HepG2 (cell line): ENCODE data around the gene ATP6V1G2. TPM values are rescaled to one million over a fixed set of nuclear protein-coding genes. Genes with fewer than 3 reads are reported as not detected.
A peak's percentile ranks its signal among the peaks of the same experiment; 100 is the strongest.

Experiments used
- AKAP8 ChIP-seq: sonication (generic); formaldehyde crosslinking; IDR thresholded peaks from 2 replicates; pipeline ENCODE4 v1.5.1; 2020; ENCODE audit warnings: mild to moderate bottlenecking, missing genetic modification reagents
- CCDC6 ChIP-seq: sonication (generic); formaldehyde crosslinking; IDR thresholded peaks from 2 replicates; pipeline ENCODE4 v1.8.1; 2022; ENCODE audit warnings: mild to moderate bottlenecking, missing genetic modification reagents, moderate library complexity
- MEIS1 ChIP-seq: sonication (generic); formaldehyde crosslinking; IDR thresholded peaks from 2 replicates; pipeline ENCODE4 v1.9.0; 2021; ENCODE audit warnings: mild to moderate bottlenecking, missing genetic modification reagents, moderate library complexity, borderline replicate concordance
- PAF1 ChIP-seq: IDR thresholded peaks from 2 replicates; pipeline ENCODE4 v1.6.1; 2016; ENCODE audit warnings: missing genetic modification reagents, missing compliant biosample characterization
- POLR2AphosphoS5 ChIP-seq: IDR thresholded peaks from 2 replicates; pipeline ENCODE4 v1.6.1; 2012; ENCODE audit warnings: low read depth, low read length
- TBX2 ChIP-seq: sonication (generic); formaldehyde crosslinking; IDR thresholded peaks from 2 replicates; pipeline ENCODE4 v1.5.0; 2020; ENCODE audit warnings: missing genetic modification reagents, mild to moderate bottlenecking, borderline replicate concordance
- ZBTB7B ChIP-seq: sonication (generic); formaldehyde crosslinking; IDR thresholded peaks from 2 replicates; pipeline ENCODE4 v1.4.0; 2020; ENCODE audit warnings: missing genetic modification reagents
- ZNF331 ChIP-seq: sonication (generic); formaldehyde crosslinking; IDR thresholded peaks from 2 replicates; pipeline ENCODE4 v1.4.0; 2020; ENCODE audit warnings: missing genetic modification reagents
- ZNF33B ChIP-seq: sonication (generic); formaldehyde crosslinking; IDR thresholded peaks from 2 replicates; pipeline ENCODE4 v1.5.1; 2020; ENCODE audit warnings: mild to moderate bottlenecking, missing genetic modification reagents
- polyA plus RNA-seq, 8 experiments: library from polyadenylated mRNA; depleted of rRNA in 3 of 8; stranded (reverse) in 7 of 8; unstranded in 1 of 8; fragments of >200 nt; fragmentation: Illumina TruSeq in 4 of 8; extraction: Trizol in 4 of 8; gene quantifications; 2 replicates each; pipeline versions ENCODE4 v1.2.1 to v1.2.3, GENCODE V29; 2011 to 2016; ENCODE audit warnings: low read depth in 4 of 8, missing spikeins in 1 of 8, mixed read lengths in 1 of 8; ENCODE audit not compliant: insufficient read depth in 1 of 8
- total RNA-seq, 5 experiments: library from RNA; depleted of rRNA; stranded (reverse); fragments of >200 nt; fragmentation: Illumina TruSeq; extraction: Trizol; gene quantifications; 2 replicates each; pipeline ENCODE4 v1.2.3, GENCODE V29; 2016; ENCODE audit warnings: low read depth in 1 of 5
- TF ChIP-seq, protein P1 (sequence below): sonication (generic); formaldehyde crosslinking; IDR thresholded peaks from 2 replicates; pipeline ENCODE4 v1.5.0; 2020; ENCODE audit warnings: missing genetic modification reagents, mild to moderate bottlenecking, borderline replicate concordance
- TF ChIP-seq, protein P2 (sequence below): sonication (generic); formaldehyde crosslinking; IDR thresholded peaks from 2 replicates; pipeline ENCODE4 v1.4.0; 2020; ENCODE audit warnings: missing genetic modification reagents, borderline replicate concordance
- TF ChIP-seq, protein P3 (sequence below): sonication (generic); formaldehyde crosslinking; IDR thresholded peaks from 2 replicates; pipeline ENCODE4 v1.4.0; 2020; ENCODE audit warnings: missing genetic modification reagents
- TF ChIP-seq, protein P4 (sequence below): sonication (generic); formaldehyde crosslinking; IDR thresholded peaks from 2 replicates; pipeline ENCODE4 v1.9.0; 2021; ENCODE audit warnings: missing genetic modification reagents, borderline replicate concordance
- TF ChIP-seq, protein P5 (sequence below): sonication (generic); formaldehyde crosslinking; IDR thresholded peaks from 2 replicates; pipeline ENCODE4 v1.8.1; 2023; ENCODE audit warnings: mild to moderate bottlenecking, moderate library complexity, missing genetic modification reagents

Gene ATP6V1G2
- total and polyA plus RNA-seq, 2 of the 13 experiments (the other 11 are each of a cell fraction or from before 2014, with no cell fraction given), result 0.27 to 0.83 TPM

DNA sequence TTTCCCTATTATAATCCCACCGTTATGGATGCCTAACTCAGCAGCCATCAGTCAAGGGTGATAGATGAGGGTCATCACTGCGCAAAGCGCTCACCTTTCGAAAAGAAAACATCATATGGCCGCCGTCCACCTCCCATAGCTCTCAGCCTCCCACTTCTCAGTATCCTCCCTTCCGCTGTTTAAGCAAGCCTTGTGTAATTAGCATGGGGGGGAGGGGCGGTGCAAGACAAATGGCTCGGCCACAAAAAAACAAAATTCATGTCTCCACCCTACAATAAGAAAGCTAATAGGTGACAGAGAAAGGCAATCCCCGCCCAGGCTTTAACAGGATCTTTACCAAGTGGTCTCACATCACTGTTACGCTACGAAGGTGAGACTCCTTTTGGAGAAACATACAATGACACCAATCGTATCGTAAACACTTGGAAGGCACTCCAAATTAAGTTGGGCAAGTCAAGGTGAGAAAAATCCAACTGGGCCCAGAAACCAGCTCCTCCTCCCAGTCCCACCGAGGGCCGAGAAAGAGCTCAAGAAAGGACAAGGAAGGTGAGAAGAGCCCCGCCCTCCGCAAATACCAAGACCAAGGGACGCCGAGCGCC is 5.2 kb downstream of the ATP6V1G2 start (continued):
- TF ChIP-seq, protein P1, sequence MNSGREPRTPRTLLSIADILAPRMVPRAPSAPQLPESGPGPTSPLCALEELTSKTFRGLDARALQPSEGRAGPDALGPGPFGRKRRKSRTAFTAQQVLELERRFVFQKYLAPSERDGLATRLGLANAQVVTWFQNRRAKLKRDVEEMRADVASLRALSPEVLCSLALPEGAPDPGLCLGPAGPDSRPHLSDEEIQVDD (CRISPR knock-in tag), result no peak
- TF ChIP-seq TBX2 (CRISPR knock-in tag) (0 out of 2 replicates have a peak, but pooled peaks have one; percentile 46), ZNF331 (CRISPR knock-in tag) (0 out of 2 replicates have a peak, but pooled peaks have one; percentile 14), POLR2AphosphoS5 (peak; percentile 30), AKAP8 (CRISPR knock-in tag) (no peak; the same call in none of the 2 replicates), ZBTB7B (CRISPR knock-in tag) (no peak; the same call in 1 of the 2 replicates), PAF1 (CRISPR knock-in tag) (peak; percentile 70; the same call in 1 of the 2 replicates), ZNF33B (CRISPR knock-in tag) (0 out of 2 replicates have a peak, but pooled peaks have one; percentile 59), MEIS1 (CRISPR knock-in tag) (0 out of 2 replicates have a peak, but pooled peaks have one; percentile 8), CCDC6 (no peak)
- TF ChIP-seq, protein P2, sequence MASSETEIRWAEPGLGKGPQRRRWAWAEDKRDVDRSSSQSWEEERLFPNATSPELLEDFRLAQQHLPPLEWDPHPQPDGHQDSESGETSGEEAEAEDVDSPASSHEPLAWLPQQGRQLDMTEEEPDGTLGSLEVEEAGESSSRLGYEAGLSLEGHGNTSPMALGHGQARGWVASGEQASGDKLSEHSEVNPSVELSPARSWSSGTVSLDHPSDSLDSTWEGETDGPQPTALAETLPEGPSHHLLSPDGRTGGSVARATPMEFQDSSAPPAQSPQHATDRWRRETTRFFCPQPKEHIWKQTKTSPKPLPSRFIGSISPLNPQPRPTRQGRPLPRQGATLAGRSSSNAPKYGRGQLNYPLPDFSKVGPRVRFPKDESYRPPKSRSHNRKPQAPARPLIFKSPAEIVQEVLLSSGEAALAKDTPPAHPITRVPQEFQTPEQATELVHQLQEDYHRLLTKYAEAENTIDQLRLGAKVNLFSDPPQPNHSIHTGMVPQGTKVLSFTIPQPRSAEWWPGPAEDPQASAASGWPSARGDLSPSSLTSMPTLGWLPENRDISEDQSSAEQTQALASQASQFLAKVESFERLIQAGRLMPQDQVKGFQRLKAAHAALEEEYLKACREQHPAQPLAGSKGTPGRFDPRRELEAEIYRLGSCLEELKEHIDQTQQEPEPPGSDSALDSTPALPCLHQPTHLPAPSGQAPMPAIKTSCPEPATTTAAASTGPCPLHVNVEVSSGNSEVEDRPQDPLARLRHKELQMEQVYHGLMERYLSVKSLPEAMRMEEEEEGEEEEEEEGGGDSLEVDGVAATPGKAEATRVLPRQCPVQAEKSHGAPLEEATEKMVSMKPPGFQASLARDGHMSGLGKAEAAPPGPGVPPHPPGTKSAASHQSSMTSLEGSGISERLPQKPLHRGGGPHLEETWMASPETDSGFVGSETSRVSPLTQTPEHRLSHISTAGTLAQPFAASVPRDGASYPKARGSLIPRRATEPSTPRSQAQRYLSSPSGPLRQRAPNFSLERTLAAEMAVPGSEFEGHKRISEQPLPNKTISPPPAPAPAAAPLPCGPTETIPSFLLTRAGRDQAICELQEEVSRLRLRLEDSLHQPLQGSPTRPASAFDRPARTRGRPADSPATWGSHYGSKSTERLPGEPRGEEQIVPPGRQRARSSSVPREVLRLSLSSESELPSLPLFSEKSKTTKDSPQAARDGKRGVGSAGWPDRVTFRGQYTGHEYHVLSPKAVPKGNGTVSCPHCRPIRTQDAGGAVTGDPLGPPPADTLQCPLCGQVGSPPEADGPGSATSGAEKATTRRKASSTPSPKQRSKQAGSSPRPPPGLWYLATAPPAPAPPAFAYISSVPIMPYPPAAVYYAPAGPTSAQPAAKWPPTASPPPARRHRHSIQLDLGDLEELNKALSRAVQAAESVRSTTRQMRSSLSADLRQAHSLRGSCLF, result no peak
- TF ChIP-seq, protein P3, sequence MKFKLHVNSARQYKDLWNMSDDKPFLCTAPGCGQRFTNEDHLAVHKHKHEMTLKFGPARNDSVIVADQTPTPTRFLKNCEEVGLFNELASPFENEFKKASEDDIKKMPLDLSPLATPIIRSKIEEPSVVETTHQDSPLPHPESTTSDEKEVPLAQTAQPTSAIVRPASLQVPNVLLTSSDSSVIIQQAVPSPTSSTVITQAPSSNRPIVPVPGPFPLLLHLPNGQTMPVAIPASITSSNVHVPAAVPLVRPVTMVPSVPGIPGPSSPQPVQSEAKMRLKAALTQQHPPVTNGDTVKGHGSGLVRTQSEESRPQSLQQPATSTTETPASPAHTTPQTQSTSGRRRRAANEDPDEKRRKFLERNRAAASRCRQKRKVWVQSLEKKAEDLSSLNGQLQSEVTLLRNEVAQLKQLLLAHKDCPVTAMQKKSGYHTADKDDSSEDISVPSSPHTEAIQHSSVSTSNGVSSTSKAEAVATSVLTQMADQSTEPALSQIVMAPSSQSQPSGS (CRISPR knock-in tag), result no peak
- TF ChIP-seq, protein P4, sequence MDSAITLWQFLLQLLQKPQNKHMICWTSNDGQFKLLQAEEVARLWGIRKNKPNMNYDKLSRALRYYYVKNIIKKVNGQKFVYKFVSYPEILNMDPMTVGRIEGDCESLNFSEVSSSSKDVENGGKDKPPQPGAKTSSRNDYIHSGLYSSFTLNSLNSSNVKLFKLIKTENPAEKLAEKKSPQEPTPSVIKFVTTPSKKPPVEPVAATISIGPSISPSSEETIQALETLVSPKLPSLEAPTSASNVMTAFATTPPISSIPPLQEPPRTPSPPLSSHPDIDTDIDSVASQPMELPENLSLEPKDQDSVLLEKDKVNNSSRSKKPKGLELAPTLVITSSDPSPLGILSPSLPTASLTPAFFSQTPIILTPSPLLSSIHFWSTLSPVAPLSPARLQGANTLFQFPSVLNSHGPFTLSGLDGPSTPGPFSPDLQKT (CRISPR knock-in tag), result no peak
- TF ChIP-seq, protein P5, sequence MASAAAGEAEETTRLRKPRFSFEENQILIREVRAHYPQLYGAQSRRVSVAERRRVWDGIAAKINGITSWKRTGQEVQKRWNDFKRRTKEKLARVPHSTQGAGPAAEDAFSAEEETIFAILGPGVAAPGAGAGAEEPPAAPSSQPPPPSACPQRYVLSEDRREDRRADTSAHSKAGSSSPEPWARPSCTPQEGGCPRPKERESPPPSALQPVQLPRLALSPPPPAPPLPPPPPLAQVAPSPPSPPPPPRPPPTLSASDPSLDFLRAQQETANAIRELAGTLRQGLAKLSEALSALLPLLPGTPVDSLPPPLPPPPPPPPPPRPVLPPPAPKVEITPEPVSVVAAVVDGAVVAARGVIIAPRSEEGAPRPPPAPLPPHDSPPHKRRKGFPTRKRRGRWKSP (CRISPR knock-in tag), result no peak
